Measurements from ENCODE around the gene BNIP3.

GRCh38 chr10:132011445-132011844 lies 29.7 kb upstream of the BNIP3 start:
- TF ChIP-seq, protein P1, sequence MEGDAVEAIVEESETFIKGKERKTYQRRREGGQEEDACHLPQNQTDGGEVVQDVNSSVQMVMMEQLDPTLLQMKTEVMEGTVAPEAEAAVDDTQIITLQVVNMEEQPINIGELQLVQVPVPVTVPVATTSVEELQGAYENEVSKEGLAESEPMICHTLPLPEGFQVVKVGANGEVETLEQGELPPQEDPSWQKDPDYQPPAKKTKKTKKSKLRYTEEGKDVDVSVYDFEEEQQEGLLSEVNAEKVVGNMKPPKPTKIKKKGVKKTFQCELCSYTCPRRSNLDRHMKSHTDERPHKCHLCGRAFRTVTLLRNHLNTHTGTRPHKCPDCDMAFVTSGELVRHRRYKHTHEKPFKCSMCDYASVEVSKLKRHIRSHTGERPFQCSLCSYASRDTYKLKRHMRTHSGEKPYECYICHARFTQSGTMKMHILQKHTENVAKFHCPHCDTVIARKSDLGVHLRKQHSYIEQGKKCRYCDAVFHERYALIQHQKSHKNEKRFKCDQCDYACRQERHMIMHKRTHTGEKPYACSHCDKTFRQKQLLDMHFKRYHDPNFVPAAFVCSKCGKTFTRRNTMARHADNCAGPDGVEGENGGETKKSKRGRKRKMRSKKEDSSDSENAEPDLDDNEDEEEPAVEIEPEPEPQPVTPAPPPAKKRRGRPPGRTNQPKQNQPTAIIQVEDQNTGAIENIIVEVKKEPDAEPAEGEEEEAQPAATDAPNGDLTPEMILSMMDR (IDR thresholded peaks at IDR 0.05; ENCODE audit: low read depth, low read length), result no peak
- TF ChIP-seq EZH2phosphoT487 (IDR thresholded peaks at IDR 0.05; ENCODE audit: low read depth), result no peak

All from OCI-LY3 (cell line).